ENCODE data around the gene RFTN2.

- TF ChIP-seq CTCF (optimal IDR thresholded peaks at IDR 0.05 in 1 of 3, IDR thresholded peaks at IDR 0.05 in 1 of 3, conservative IDR thresholded peaks at IDR 0.05 in 1 of 3; ENCODE audit: extremely low read depth in 1 of 3, insufficient read depth in 2 of 3, low read length in 3 of 3) (no peak), EZH2 (IDR thresholded peaks at IDR 0.05; ENCODE audit: low read length) (no peak)
Observed at GRCh38 chr2:197614532-197614931, 60.9 kb downstream of the RFTN2 start.

Measured in keratinocyte (primary cell).